ENCODE measurements around the gene SPRED1.

The SPRED1 gene

GRCh38 chr15:38294126-38294525 is 41.5 kb downstream of the SPRED1 start:
- CTCF ChIA-PET: no interaction called here
- Histone ChIP-seq H3K36me3 (ENCODE audit: control insufficient read depth in 2 of 2, insufficient read depth in 1 of 2, low read length in 2 of 2) (no peaks in the 10 kb centered on the region), H3K4me1 (ENCODE audit: control insufficient read depth, insufficient read depth, low read length) (no peaks in the 10 kb centered on the region), H3K9me3 (ENCODE audit: control insufficient read depth, insufficient read depth, low read depth, low read length) (no peaks in the 10 kb centered on the region), H3K4me3 (ENCODE audit: low read depth, low read length) (no peak overlapping the region), H3K27ac (ENCODE audit: extremely low read depth, low read depth, low read length) (no peak overlapping the region)
- no peak for TF ChIP-seq ZFHX2 (tag by site-specific recombination; conservative IDR thresholded peaks at IDR 0.05)
- no peak for TF ChIP-seq ZNF292 (tag by site-specific recombination; IDR thresholded peaks at IDR 0.05; ENCODE audit: borderline replicate concordance, low read depth)
- no peak for TF ChIP-seq ZNF549 (tag by site-specific recombination; IDR thresholded peaks at IDR 0.05)
- TF ChIP-seq ZNF596 (tag by site-specific recombination; IDR thresholded peaks at IDR 0.05): no peak
- no peak for TF ChIP-seq ZNF830 (tag by site-specific recombination; IDR thresholded peaks at IDR 0.05; ENCODE audit: low read depth)
- no peak for TF ChIP-seq BCL6B (tag by site-specific recombination; IDR thresholded peaks at IDR 0.05)
- TF ChIP-seq ZNF626 (tag by site-specific recombination; IDR thresholded peaks at IDR 0.05): no peak
- TF ChIP-seq ZNF704 (tag by site-specific recombination; IDR thresholded peaks at IDR 0.05): no peak
- TF ChIP-seq ZNF792 (tag by site-specific recombination; IDR thresholded peaks at IDR 0.05): no peak
- TF ChIP-seq WT1 (tag by site-specific recombination; IDR thresholded peaks at IDR 0.05): no peak
- POLR2A ChIA-PET: no interaction called here

- CTCF ChIA-PET: no interaction called here
Observed at GRCh38 chr15:38297623-38298388, 45.2 kb downstream of the SPRED1 start.

More at GRCh38 chr15:38297623-38298388, 45.2 kb downstream of the SPRED1 start:
- Histone ChIP-seq H3K4me3 (ENCODE audit: low read depth, low read length) (no peak overlapping the region), H3K4me1 (ENCODE audit: control insufficient read depth, insufficient read depth, low read length) (no peaks in the 10 kb centered on the region), H3K27ac (ENCODE audit: extremely low read depth, low read depth, low read length) (no peak overlapping the region), H3K36me3 (ENCODE audit: control insufficient read depth in 2 of 2, insufficient read depth in 1 of 2, low read length in 2 of 2) (no peaks in the 10 kb centered on the region), H3K9me3 (ENCODE audit: control insufficient read depth, insufficient read depth, low read depth, low read length) (no peaks in the 10 kb centered on the region)
- POLR2A ChIA-PET: no interaction called here
- TF ChIP-seq ZNF626 (tag by site-specific recombination; IDR thresholded peaks at IDR 0.05) (no peak), ZNF423 (tag by site-specific recombination; IDR thresholded peaks at IDR 0.05) (no peak), ZFHX2 (tag by site-specific recombination; conservative IDR thresholded peaks at IDR 0.05) (no peak), ZNF280D (tag by site-specific recombination; IDR thresholded peaks at IDR 0.05) (no peak), ZNF366 (tag by site-specific recombination; conservative IDR thresholded peaks at IDR 0.05) (no peak), ZNF747 (tag by site-specific recombination; IDR thresholded peaks at IDR 0.05) (no peak), ZNF266 (tag by site-specific recombination; IDR thresholded peaks at IDR 0.05; ENCODE audit: low read depth) (no peak), ZBTB48 (tag by site-specific recombination; IDR thresholded peaks at IDR 0.05) (no peak)
